HG03135 (cell line): ENCODE data around the gene TCF21.
A peak's percentile ranks its signal among the peaks of the same experiment; 100 is the strongest.

ENCODE experiments used
- ATAC-seq: cut with Tn5 transposase; IDR thresholded peaks from one replicate; pipeline ENCODE4 v1.9.1; 2021; ENCODE audit warnings: mild to moderate bottlenecking, moderate library complexity; ENCODE audit not compliant: unreplicated experiment

The TCF21 gene

GRCh38 chr6:133889557-133890403 lies 867 bp downstream of the TCF21 start:
- ATAC-seq = no peak

GRCh38 chr6:133890711-133891148 lies 1.8 kb downstream of the TCF21 start:
- ATAC-seq = no peak

GRCh38 chr6:133891149-133891926 lies 2.4 kb downstream of the TCF21 start:
- no peak for ATAC-seq

GRCh38 chr6:133891927-133892812 lies 3.3 kb downstream of the TCF21 start:
- no peak for ATAC-seq

- no peak for ATAC-seq
Measured at GRCh38 chr6:133892813-133893691, 4.1 kb downstream of the TCF21 start.

GRCh38 chr6:133893946-133894345 lies 5.0 kb downstream of the TCF21 start:
- ATAC-seq = no peak

- no peak for ATAC-seq
Measured at GRCh38 chr6:133894369-133894768, 5.5 kb downstream of the TCF21 start.

GRCh38 chr6:133894795-133895358 lies 6.0 kb downstream of the TCF21 start:
- no peak for ATAC-seq

- no peak for ATAC-seq
Measured at GRCh38 chr6:133895573-133896343, 6.8 kb downstream of the TCF21 start.

- ATAC-seq = no peak
Measured at GRCh38 chr6:133896344-133896721, 7.4 kb downstream of the TCF21 start.

GRCh38 chr6:133898263-133898662 lies 9.3 kb downstream of the TCF21 start:
- no peak for ATAC-seq

- no peak for ATAC-seq
Measured at GRCh38 chr6:133899556-133899955, 10.6 kb downstream of the TCF21 start.

- no peak for ATAC-seq
Measured at GRCh38 chr6:133903855-133904254, 14.9 kb downstream of the TCF21 start.

- no peak for ATAC-seq
Measured at GRCh38 chr6:133906050-133906449, 17.1 kb downstream of the TCF21 start.

- ATAC-seq = peak; percentile 70
Measured at GRCh38 chr6:133916650-133917151, 27.8 kb downstream of the TCF21 start.

- ATAC-seq = no peak
Measured at GRCh38 chr6:133917781-133918180, 28.9 kb downstream of the TCF21 start.

- no peak for ATAC-seq
Measured at GRCh38 chr6:133918208-133918930, 29.5 kb downstream of the TCF21 start.

GRCh38 chr6:133919362-133919761 lies 30.4 kb downstream of the TCF21 start:
- no peak for ATAC-seq
